SW480 (cell line): ENCODE measurements around the gene AP2A2.

Experiments
- DNase-seq: peaks from one replicate; pipeline ENCODE4 v3.0.0-alpha.2; 2016; ENCODE audit warnings: low spot score

AP2A2 gene

GRCh38 chr11:1030086-1030485, 104.4 kb downstream of the AP2A2 start:
- DNase-seq = no peak

DNA sequence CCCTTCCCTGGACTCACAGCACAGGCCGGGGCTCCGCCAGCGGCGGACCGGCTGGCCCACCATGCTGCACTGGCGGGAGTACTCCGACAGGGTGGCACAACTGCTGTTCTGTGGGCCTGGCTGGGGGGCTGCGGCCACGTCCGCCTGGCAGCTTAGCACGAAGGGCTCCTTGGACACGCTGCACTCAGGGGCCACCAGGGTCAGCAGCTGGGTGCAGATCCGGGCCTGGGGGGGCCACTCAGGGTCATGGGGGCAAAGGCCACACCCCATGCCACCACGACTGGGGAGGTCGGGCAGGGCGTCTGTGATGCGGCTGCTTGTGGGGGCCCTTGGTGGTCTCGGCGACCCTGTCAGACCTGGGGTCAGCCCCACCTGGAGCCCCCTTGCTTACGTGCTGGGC, 104.9 kb downstream of the AP2A2 start:
- no peak for DNase-seq

GRCh38 chr11:1031121-1031899, 105.6 kb downstream of the AP2A2 start:
- no peak for DNase-seq

- no peak for DNase-seq
These were observed 106.7 kb downstream of the AP2A2 start for GRCh38 chr11:1032310-1032891.

DNA sequence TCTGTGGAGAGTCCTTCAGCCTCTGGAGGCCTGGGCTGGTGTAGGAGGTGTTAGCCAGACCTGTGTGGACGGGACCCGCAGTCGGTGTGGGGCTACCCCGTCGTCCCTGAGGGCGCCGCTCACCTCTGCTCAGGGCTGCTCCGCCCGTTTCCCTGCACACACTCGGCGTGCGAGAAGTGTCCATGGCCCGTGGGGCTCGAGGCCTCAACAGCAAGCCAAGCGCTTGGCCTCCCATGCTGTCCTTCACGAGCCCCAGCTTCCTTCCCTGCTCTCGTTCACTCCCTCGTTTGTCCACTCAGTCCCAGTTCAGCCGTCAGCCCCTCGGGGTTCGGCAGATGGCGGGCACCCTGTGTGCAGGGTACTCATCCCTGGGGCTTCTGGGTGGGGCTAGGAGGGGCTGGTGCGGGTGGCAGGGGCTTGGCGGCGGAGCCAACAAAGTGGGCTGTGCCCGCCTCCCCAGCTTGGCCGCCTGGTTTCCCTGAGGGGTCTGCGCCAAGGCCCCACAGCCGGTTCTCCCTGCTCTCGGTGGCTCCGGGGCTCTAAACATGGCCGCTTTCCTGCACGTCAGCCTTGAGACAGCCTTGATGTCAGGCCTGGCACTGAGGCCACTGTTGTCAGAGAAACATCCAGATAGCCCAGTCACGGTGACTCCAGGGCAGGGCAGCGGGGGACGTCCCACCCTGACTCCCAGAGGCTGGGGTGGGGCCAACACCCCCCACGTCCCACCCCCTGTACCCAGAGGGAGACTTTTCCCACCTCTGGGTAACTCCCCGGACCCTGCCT, 107.5 kb downstream of the AP2A2 start:
- DNase-seq = no peak

DNA sequence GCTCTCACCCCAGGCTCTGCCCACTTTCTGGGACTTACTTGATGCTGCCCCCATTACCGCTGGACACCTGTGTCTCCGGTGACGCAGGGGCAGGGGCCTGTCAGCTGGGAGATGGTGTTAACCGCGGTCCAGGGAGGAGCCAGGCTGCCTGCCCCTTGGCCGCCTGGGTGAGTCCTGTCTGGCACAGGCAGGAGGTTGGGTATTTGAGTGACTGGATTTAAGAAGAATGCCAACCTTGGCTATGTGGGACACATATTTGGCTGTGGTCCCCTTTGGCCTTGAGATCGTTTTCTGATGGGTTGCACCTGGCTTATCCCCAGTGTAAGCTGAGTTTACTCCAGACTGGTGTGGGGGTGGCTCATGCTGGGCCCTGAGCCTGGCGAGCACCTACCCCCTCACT, 108.3 kb downstream of the AP2A2 start:
- no peak for DNase-seq

DNA sequence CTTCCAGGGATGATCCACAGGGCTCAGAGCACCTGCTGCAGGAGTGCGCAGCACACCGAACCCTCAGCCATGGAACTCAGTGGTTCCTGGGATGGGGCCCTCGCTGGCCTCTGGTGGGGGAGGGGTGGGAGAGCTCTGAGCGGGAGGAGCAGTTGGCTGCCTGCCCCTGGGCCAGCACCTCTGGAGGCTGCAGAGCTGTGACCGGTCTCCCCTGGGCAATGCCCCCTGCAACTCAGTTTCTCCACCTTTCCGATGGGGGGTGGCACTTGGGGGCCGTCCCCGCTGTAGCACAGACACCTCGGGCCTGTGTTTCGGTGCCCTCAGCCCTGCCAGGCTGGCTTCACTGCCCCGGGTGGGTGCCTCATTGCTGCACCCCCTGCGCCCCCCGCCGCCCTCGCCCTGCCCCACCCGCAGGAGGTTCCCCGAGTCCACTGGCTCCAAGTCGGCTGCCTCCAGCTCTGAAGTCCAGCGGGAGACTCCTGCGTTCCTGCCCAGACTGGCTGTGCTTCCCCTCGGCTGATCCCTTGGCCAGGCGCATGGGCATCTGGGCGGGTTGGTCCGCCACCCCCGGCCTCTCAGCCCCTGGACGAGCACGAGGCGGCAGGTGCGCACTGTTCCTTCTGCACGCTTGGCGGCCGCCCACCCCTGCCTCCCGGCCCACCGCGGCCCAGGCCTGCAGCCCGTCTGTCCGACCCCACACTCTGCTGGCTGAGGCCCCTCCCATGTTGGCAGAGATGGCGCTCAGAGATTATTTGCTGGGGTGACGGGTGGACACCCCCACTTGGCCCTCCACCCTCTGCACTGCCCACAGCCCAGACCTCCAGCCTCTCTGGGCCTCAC, 109.0 kb downstream of the AP2A2 start:
- DNase-seq = no peak

DNA sequence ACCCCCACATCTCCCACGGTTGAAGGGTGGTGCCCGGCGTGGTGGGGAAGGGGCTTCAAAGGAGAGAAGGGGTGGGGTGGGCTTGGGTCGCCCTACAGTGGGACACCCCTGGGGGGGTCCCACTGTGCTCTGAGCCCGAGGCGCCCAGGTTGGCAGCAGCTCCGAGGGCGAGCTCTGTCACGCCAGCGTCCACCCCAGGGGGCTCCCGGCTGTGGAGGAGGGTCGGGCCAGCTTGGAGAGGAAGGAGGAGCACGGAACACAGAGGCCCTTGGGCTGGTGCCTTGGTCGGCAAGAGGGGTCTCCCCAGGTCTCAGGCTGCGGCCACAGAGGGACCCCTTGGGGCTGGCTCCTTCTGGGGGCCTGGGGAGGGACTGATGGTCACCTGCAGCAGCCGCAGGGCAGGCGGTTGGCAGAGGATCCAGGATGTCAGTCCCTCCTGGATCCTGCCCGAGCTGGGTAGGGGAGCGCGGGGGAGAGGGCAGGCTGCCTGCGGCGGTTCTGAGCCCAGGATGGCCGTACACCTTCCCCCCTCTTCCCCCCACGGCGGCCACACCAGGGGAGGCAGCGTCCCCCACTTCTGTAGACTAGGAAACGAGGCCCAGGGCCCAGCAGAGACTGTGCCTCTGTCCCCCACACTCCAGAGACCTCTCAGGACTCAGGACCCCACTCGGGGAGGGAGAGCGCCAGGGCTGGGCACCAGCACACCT, 110.1 kb downstream of the AP2A2 start:
- DNase-seq = no peak

GRCh38 chr11:1036303-1036923, 110.7 kb downstream of the AP2A2 start, which contains the start of gene MUC6:
Gene MUC6 (minus strand): TSS chr11:1036718. CDS start chr11:1036655, 63 bp downstream.
- no peak for DNase-seq

- DNase-seq = no peak
These were observed 111.3 kb downstream of the AP2A2 start for GRCh38 chr11:1036931-1037330.

- no peak for DNase-seq
These were observed 111.9 kb downstream of the AP2A2 start for GRCh38 chr11:1037506-1038055.

GRCh38 chr11:1038361-1038760, 112.7 kb downstream of the AP2A2 start:
- no peak for DNase-seq

DNA sequence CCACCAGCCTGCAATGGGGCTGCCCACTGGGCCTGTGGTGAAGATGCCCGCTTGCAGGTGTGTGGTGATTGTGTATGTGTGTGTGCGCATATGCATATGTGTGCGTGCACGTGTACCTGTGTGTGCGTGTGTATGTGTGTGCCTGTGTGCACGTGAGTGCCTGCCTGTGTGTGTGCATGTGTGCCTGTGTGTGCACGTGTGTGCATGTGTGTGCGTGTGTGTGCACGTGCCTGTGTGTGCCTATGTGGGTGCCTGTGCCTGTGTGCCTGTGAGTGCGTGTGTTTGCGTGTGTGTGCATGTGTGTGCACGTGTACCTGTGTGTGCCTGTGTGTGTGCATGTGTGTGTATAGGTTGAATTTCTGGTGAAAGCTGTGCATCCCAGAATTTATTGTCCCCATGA, 113.3 kb downstream of the AP2A2 start:
- DNase-seq = no peak

DNA sequence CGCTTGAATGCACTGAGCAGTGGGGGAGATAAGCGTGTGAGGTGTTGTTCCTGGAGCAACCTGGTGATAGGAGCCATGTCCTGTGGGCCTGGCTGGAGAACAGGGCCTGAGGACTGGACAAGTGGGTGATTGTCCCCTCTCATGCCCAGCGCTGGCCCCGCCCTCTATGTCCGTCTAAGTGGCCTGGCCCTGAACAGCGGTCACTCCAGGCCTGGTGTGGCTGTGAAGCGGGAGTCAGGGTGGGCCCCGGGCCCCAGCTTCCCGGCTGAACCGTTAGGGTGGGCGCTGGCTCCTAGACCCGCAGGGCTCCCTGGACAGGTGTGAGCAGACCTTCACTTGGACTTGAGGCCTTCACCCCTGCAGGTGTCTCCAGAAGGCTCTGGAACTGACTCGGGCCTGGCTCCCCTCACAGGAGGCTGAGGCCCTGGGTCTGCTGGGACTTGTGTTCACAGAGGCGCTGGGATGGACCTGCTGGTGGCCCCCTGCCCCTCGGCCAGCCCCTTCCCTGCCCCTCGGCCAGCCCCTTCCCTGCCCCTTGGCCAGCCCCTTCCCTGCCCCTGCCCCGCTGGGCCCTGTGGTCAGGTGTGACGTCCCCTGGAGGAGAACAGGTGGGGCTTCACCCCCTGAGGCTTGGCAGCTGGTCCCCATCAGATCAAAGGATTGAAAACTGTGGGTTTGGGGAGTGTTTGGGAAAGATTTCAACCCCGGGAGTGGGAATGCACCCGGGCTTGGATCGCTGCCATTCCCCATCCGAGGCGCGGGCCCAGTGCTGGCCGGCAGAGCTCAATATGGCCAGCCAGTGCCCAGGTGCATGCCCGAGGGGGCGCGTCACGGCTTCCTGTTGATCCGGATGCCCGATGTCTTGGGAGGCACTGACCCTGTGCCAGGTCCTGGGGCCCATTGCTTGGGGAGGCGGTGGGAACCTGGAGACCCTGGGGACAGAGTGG, 114.1 kb downstream of the AP2A2 start:
- no peak for DNase-seq

DNA sequence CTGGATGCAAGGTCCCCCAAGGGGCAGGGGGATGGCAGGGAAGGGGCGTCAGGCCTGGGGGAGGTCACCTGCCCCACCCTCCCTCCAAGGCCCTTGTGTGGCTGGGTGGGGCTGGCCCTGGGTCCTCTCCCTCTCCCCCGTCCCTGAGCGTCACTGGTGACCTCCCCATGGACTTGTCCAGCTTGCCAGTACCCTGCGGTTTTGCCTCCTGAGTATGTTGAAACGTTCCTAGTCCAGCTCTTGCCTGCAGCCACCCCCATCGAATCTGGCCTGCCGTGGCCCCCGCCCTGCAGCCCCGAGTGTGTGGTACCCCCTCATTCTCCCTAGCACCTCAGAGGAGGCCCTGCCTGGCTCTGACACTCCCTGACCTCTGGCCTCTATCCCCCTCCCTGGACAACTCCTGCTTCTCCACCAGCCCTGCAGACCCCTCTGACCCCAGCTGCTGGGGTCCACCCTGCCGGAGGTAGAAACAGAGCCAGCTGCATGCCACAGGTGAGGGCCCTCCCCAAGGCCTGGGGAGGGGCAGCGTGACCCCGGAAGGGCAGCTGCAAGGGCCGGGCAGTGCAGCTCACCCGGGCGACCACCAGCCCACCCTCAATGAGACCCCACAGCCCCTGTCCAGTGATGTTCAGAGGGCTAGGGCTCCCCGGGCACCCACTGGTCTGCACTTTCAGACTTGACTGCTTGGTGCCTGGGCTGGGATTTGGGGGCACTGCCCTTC, 114.9 kb downstream of the AP2A2 start:
- DNase-seq = no peak

- no peak for DNase-seq
These were observed 115.4 kb downstream of the AP2A2 start for GRCh38 chr11:1041149-1041467.

- no peak for DNase-seq
These were observed 115.8 kb downstream of the AP2A2 start for GRCh38 chr11:1041471-1041870.

- DNase-seq = no peak
These were observed 116.4 kb downstream of the AP2A2 start for GRCh38 chr11:1041936-1042608.
